ENCODE data around the gene C11orf52. TPM values are rescaled to one million over a fixed set of nuclear protein-coding genes. Genes with fewer than 3 reads are reported as not detected.

C11orf52 gene
- polyA plus RNA-seq, 2 of the 4 experiments (the other 2 are of a cell fraction): 0.08 to 0.13 TPM

DNA sequence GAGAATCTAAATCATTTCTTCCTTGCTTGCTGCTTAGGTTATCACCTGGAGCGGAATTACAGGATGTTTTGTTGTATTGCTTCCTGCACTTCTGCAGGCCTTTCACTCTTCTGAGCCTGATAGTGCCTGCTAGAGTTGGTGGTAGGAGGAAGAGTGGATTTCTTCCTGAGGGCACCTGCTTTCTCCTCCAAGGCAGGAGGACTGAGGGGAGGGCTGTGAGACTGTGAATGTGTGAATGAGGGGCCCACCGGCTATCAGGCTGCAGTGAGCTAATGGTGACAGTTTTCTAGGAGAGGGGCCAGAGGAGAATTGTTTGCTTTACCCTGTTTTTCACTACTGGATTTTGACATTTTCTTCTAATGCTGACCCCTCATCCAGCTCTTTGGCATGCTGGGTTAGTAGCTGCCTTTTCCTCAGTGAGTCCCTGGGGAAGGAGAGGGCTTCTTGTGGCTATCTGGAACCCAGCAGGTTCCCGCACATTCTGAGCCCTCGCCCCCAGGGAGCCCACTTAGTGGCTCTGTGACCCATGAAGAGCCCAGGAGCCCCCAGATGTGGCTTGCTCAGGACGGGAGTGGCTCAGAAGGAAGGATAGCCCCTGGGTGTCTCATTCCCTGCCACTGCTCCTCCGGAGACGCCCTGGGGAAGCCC is 57.5 kb downstream of the C11orf52 start:
- no peak for DNase-seq (ENCODE audit: low read depth in 1 of 2, low spot score in 1 of 2)
- ChIA-PET POLR2A (no interaction called here), CTCF (no interaction called here)
- WGBS (ENCODE audit: missing lambda C conversion rate): 95% methylated on average over 7 of the region's 7 CpGs
- H3K27ac ChIP-seq: no peak overlapping the region
- H3K4me1 ChIP-seq: no peaks in the 10 kb centered on the region
- FAIRE-seq: no peak
- no peak overlapping the region for H3K4me2 ChIP-seq
- H3K9me3 ChIP-seq: no peaks in the 10 kb centered on the region
- H3K4me3 ChIP-seq: no peak overlapping the region
- TF ChIP-seq RAD21 (conservative IDR thresholded peaks at IDR 0.05 in 1 of 2, IDR thresholded peaks at IDR 0.05 in 1 of 2): no peak
- no peak for TF ChIP-seq GATA3 (IDR thresholded peaks at IDR 0.05; ENCODE audit: borderline replicate concordance)
- TF ChIP-seq CBX2 (IDR thresholded peaks at IDR 0.05; ENCODE audit: borderline replicate concordance, low read depth): no peak
- no peak for TF ChIP-seq CEBPB (IDR thresholded peaks at IDR 0.05)
- no peak for TF ChIP-seq MAFK (IDR thresholded peaks at IDR 0.05; ENCODE audit: partially characterized antibody)
- no peak for TF ChIP-seq NR3C1 (IDR thresholded peaks at IDR 0.05)
- TF ChIP-seq SMC3 (IDR thresholded peaks at IDR 0.05): no peak
- no peak for TF ChIP-seq RNF2 (IDR thresholded peaks at IDR 0.05; ENCODE audit: borderline replicate concordance, low read depth)
- no peak for TF ChIP-seq POLR2A (IDR thresholded peaks at IDR 0.05; ENCODE audit: low read length)
- TF ChIP-seq HDAC2 (IDR thresholded peaks at IDR 0.05): no peak
- no peak for TF ChIP-seq NPAS2 (CRISPR knock-in tag; IDR thresholded peaks at IDR 0.05; ENCODE audit: borderline replicate concordance)
- TF ChIP-seq CBX8 (IDR thresholded peaks at IDR 0.05): no peak
- ATAC-seq: no peak

Small RNA genes lying within 50 kb of the gene (small RNA-seq; reads per million reads assigned to genes)
- 0 reads per million in 6 experiments for gene C11orf52
- gene RNA5SP351: 0 to 0.35 (median 0) reads per million in 6 experiments
- 0 to 0.19 (median 0) reads per million in 6 experiments for gene RPL37AP8

Other genes starting within 250 kb of the C11orf52 start
- 24.7 and 26.3 TPM in 2 replicates for gene PPP2R1B, start 152.5 kb upstream of the C11orf52 start, polyA plus RNA-seq (2011; rRNA removed)
- gene PPP2R1B, start 152.5 kb upstream of the C11orf52 start, polyA plus RNA-seq (2017; fragmentation: RNase III; extraction: RNeasy Plus Mini Kit Qiagen cat#74134 plus additional on column Dnase treatment): 16.9 to 18.6 TPM (median 17.9 TPM) in 3 replicates
- gene ALG9, start 47.3 kb upstream of the C11orf52 start, polyA plus RNA-seq (2011; rRNA removed): 31.4 and 33.3 TPM in 2 replicates
- gene ALG9, start 47.3 kb upstream of the C11orf52 start, polyA plus RNA-seq (2017; fragmentation: RNase III; extraction: RNeasy Plus Mini Kit Qiagen cat#74134 plus additional on column Dnase treatment): 15.0 to 15.8 TPM (median 15.3 TPM) in 3 replicates
- 2.4 and 3.0 TPM in 2 replicates for gene FDXACB1, start 39.7 kb upstream of the C11orf52 start, polyA plus RNA-seq (2011; rRNA removed)
- gene FDXACB1, start 39.7 kb upstream of the C11orf52 start, polyA plus RNA-seq (2017; fragmentation: RNase III; extraction: RNeasy Plus Mini Kit Qiagen cat#74134 plus additional on column Dnase treatment): 1.9 to 2.1 TPM (median 2.1 TPM) in 3 replicates
- gene CFAP68, start 39.4 kb upstream of the C11orf52 start, polyA plus RNA-seq (2011; rRNA removed): 59.7 and 84.6 TPM in 2 replicates
- gene CFAP68, start 39.4 kb upstream of the C11orf52 start, polyA plus RNA-seq (2017; fragmentation: RNase III; extraction: RNeasy Plus Mini Kit Qiagen cat#74134 plus additional on column Dnase treatment): 36.3 to 40.3 TPM (median 36.5 TPM) in 3 replicates
- 1.1 and 3.1 TPM in 2 replicates for gene CRYAB, start 7.1 kb upstream of the C11orf52 start, polyA plus RNA-seq (2011; rRNA removed)
- gene CRYAB, start 7.1 kb upstream of the C11orf52 start, polyA plus RNA-seq (2017; fragmentation: RNase III; extraction: RNeasy Plus Mini Kit Qiagen cat#74134 plus additional on column Dnase treatment): 4.1 to 25.3 TPM (median 4.8 TPM) in 3 replicates
- gene HSPB2, start 6.2 kb upstream of the C11orf52 start, polyA plus RNA-seq (2011; rRNA removed): 0.07 TPM in 1 of 2 replicates, not detected in the other
- not detected in 3 replicates for gene HSPB2, start 6.2 kb upstream of the C11orf52 start, polyA plus RNA-seq (2017; fragmentation: RNase III; extraction: RNeasy Plus Mini Kit Qiagen cat#74134 plus additional on column Dnase treatment)
- gene DIXDC1, start 18.4 kb downstream of the C11orf52 start, polyA plus RNA-seq (2011; rRNA removed): 6.9 and 7.9 TPM in 2 replicates
- 5.5 to 7.4 TPM (median 7.1 TPM) in 3 replicates for gene DIXDC1, start 18.4 kb downstream of the C11orf52 start, polyA plus RNA-seq (2017; fragmentation: RNase III; extraction: RNeasy Plus Mini Kit Qiagen cat#74134 plus additional on column Dnase treatment)
- 33.0 and 42.8 TPM in 2 replicates for gene DLAT, start 106.5 kb downstream of the C11orf52 start, polyA plus RNA-seq (2011; rRNA removed)
- gene DLAT, start 106.5 kb downstream of the C11orf52 start, polyA plus RNA-seq (2017; fragmentation: RNase III; extraction: RNeasy Plus Mini Kit Qiagen cat#74134 plus additional on column Dnase treatment): 32.1 to 33.3 TPM (median 32.5 TPM) in 3 replicates
- 1.4 and 1.9 TPM in 2 replicates for gene PIH1D2, start 155.1 kb downstream of the C11orf52 start, polyA plus RNA-seq (2011; rRNA removed)
- 0.98 to 1.3 TPM (median 1.2 TPM) in 3 replicates for gene PIH1D2, start 155.1 kb downstream of the C11orf52 start, polyA plus RNA-seq (2017; fragmentation: RNase III; extraction: RNeasy Plus Mini Kit Qiagen cat#74134 plus additional on column Dnase treatment)
- gene NKAPD1, start 155.4 kb downstream of the C11orf52 start, polyA plus RNA-seq (2011; rRNA removed): 14.3 and 20.1 TPM in 2 replicates
- gene NKAPD1, start 155.4 kb downstream of the C11orf52 start, polyA plus RNA-seq (2017; fragmentation: RNase III; extraction: RNeasy Plus Mini Kit Qiagen cat#74134 plus additional on column Dnase treatment): 13.4 to 16.9 TPM (median 16.6 TPM) in 3 replicates
- 84.5 and 126 TPM in 2 replicates for gene TIMM8B, start 167.8 kb downstream of the C11orf52 start, polyA plus RNA-seq (2011; rRNA removed)
- 85.3 to 94.0 TPM (median 87.6 TPM) in 3 replicates for gene TIMM8B, start 167.8 kb downstream of the C11orf52 start, polyA plus RNA-seq (2017; fragmentation: RNase III; extraction: RNeasy Plus Mini Kit Qiagen cat#74134 plus additional on column Dnase treatment)
- 86.3 and 122 TPM in 2 replicates for gene SDHD, start 168.0 kb downstream of the C11orf52 start, polyA plus RNA-seq (2011; rRNA removed)
- gene SDHD, start 168.0 kb downstream of the C11orf52 start, polyA plus RNA-seq (2017; fragmentation: RNase III; extraction: RNeasy Plus Mini Kit Qiagen cat#74134 plus additional on column Dnase treatment): 91.5 to 94.5 TPM (median 94.1 TPM) in 3 replicates
- gene IL18, start 245.2 kb downstream of the C11orf52 start, polyA plus RNA-seq (2011; rRNA removed): 87.1 and 95.5 TPM in 2 replicates
- gene IL18, start 245.2 kb downstream of the C11orf52 start, polyA plus RNA-seq (2017; fragmentation: RNase III; extraction: RNeasy Plus Mini Kit Qiagen cat#74134 plus additional on column Dnase treatment): 114 to 122 TPM (median 119 TPM) in 3 replicates
- not detected in 2 replicates for gene TEX12, start 248.5 kb downstream of the C11orf52 start, polyA plus RNA-seq (2011; rRNA removed)
- not detected in 3 replicates for gene TEX12, start 248.5 kb downstream of the C11orf52 start, polyA plus RNA-seq (2017; fragmentation: RNase III; extraction: RNeasy Plus Mini Kit Qiagen cat#74134 plus additional on column Dnase treatment)